ENCODE measurements around the gene AMTN.

DNA sequence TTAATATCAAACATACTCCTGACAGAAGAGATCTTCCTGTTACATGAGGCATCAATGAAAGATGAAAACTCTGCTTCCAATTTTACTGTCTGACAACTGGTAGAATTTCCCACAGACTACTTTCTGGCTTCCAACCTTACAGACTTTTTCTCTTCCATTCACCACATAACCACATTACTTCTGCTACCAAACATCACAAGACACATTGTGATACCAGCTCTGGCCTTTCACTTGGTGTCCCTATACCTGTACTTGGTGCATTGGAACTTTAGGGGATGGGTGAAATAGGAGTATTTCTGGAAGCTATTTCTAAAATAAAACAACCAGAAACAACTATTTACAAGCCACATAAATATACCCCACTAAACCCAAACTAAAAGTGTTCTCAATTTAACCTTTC, 20.5 kb downstream of the AMTN start:
- TF ChIP-seq, protein P1, sequence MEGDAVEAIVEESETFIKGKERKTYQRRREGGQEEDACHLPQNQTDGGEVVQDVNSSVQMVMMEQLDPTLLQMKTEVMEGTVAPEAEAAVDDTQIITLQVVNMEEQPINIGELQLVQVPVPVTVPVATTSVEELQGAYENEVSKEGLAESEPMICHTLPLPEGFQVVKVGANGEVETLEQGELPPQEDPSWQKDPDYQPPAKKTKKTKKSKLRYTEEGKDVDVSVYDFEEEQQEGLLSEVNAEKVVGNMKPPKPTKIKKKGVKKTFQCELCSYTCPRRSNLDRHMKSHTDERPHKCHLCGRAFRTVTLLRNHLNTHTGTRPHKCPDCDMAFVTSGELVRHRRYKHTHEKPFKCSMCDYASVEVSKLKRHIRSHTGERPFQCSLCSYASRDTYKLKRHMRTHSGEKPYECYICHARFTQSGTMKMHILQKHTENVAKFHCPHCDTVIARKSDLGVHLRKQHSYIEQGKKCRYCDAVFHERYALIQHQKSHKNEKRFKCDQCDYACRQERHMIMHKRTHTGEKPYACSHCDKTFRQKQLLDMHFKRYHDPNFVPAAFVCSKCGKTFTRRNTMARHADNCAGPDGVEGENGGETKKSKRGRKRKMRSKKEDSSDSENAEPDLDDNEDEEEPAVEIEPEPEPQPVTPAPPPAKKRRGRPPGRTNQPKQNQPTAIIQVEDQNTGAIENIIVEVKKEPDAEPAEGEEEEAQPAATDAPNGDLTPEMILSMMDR (IDR thresholded peaks at IDR 0.05): no peak
- TF ChIP-seq POLR2A (IDR thresholded peaks at IDR 0.05): no peak

Measured in lower leg skin (tissue), 3 donors.